Endothelial cell of umbilical vein (primary cell): ENCODE results near the gene NRF1. TPM values are rescaled to one million over a fixed set of nuclear protein-coding genes. Genes with fewer than 3 reads are reported as not detected.
A peak's percentile ranks its signal among the peaks of the same experiment; 100 is the strongest.

Source experiments
- BruUV-seq: library from RNA; stranded (reverse); fragments of 400-500 nt; replicated peaks from 2 replicates; lab custom pipeline; 2021; lab: Mats Ljungman, UMichigan
- CTCF ChIA-PET: fragments of 300-600, 350-600 bp; sonication (Branson Sonifier 250); formaldehyde crosslinking; loops from one replicate; lab custom pipeline; 2021; ENCODE audit warnings: antibody characterized with exemption, inconsistent platforms; lab: Charles Lee
- POLR2A ChIA-PET: fragments of 300-600, 350-600 bp; sonication (Branson Sonifier 250); formaldehyde crosslinking; loops from one replicate; lab custom pipeline; 2021; ENCODE audit warnings: antibody characterized with exemption, inconsistent platforms; lab: Charles Lee
- DNase-seq: peaks from one replicate; pipeline ENCODE4 v3.0.0-alpha.2; 2011; ENCODE audit warnings: low read depth, low spot score
- FAIRE-seq: peaks from 2 replicates; lab custom pipeline; 2011; peaks lifted over from hg19 to GRCh38; lab: Jason Lieb, UNC
- H2AFZ ChIP-seq: 2 replicates; pipeline ENCODE4 v1.6.0; 2012; ENCODE audit warnings: low read depth, low read length, control low read depth, inconsistent platforms
- H3K27ac ChIP-seq: 2 replicates; pipeline ENCODE4 v1.5.1; 2011; ENCODE audit warnings: low read depth, mild to moderate bottlenecking, control low read depth, low read length, moderate library complexity; ENCODE audit not compliant: insufficient read depth
- H3K27me3 ChIP-seq, 2 experiments: 2 replicates each; pipeline versions ENCODE4 v1.6.0 to v1.6.1; 2011; ENCODE audit warnings: low read length in 2 of 2, mixed read lengths in 1 of 2; ENCODE audit not compliant: control insufficient read depth in 2 of 2, insufficient read depth in 2 of 2
- H3K36me3 ChIP-seq, 2 experiments: 2 replicates in 1 of 2; 3 replicates in 1 of 2; pipeline ENCODE4 v1.5.1; 2011; ENCODE audit warnings: low read length in 2 of 2, mild to moderate bottlenecking in 1 of 2, moderate library complexity in 1 of 2; ENCODE audit not compliant: control insufficient read depth in 2 of 2, insufficient read depth in 2 of 2; ENCODE audit errors: extremely low read depth in 1 of 2
- H3K4me1 ChIP-seq: 3 replicates; pipeline ENCODE4 v1.5.1; 2011; ENCODE audit warnings: mild to moderate bottlenecking, low read length; ENCODE audit not compliant: control insufficient read depth, insufficient read depth; ENCODE audit errors: extremely low read depth
- H3K4me2 ChIP-seq: 2 replicates; pipeline ENCODE4 v1.6.1; 2011; ENCODE audit warnings: low read length, control low read depth, mixed read lengths; ENCODE audit not compliant: insufficient read depth
- H3K4me3 ChIP-seq, 3 experiments: fragments of 200-600 bp in 1 of 3; sonication (generic), shearing (Covaris generic) in 1 of 3; replicated peaks in 1 of 3; 2 replicates each; pipeline ENCODE4 v1.5.1; 2011 to 2016; ENCODE audit warnings: control low read depth in 3 of 3, low read length in 3 of 3, mild to moderate bottlenecking in 2 of 3, inconsistent platforms in 1 of 3, low read depth in 1 of 3, moderate library complexity in 1 of 3; ENCODE audit not compliant: insufficient read depth in 1 of 3
- H3K79me2 ChIP-seq: 2 replicates; pipeline ENCODE4 v1.6.0; 2012; ENCODE audit warnings: low read length, inconsistent platforms; ENCODE audit not compliant: control insufficient read depth, insufficient read depth
- H3K9ac ChIP-seq: replicated peaks from 2 replicates; pipeline ENCODE3; 2011; ENCODE audit warnings: low read length, control low read depth; ENCODE audit not compliant: insufficient read depth; ENCODE audit errors: extremely low read depth
- H3K9me1 ChIP-seq: replicated peaks from 3 replicates; pipeline ENCODE4 v1.6.0; 2011; ENCODE audit warnings: mild to moderate bottlenecking, low read length; ENCODE audit not compliant: control insufficient read depth, insufficient read depth; ENCODE audit errors: extremely low read depth
- H3K9me3 ChIP-seq: replicated peaks from 2 replicates; pipeline ENCODE4 v1.5.1; 2012; ENCODE audit warnings: low read length, inconsistent platforms; ENCODE audit not compliant: control insufficient read depth, insufficient read depth
- H4K20me1 ChIP-seq: replicated peaks from 2 replicates; pipeline ENCODE3; 2011; ENCODE audit warnings: mild to moderate bottlenecking, low read length; ENCODE audit not compliant: control insufficient read depth, insufficient read depth; ENCODE audit errors: extremely low read depth
- EZH2 ChIP-seq: IDR thresholded peaks from 2 replicates; pipeline ENCODE4 v1.6.1; 2012; ENCODE audit warnings: borderline replicate concordance, low read depth, mild to moderate bottlenecking, moderate library complexity, low read length, inconsistent platforms; ENCODE audit not compliant: severe bottlenecking
- JUN ChIP-seq: IDR thresholded peaks from 2 replicates; pipeline ENCODE4 v1.6.1; 2011; ENCODE audit warnings: borderline replicate concordance, low read depth; ENCODE audit not compliant: insufficient read length, insufficient read depth
- MYC ChIP-seq: IDR thresholded peaks from one replicate; pipeline ENCODE4 v1.6.1; 2011; ENCODE audit warnings: mild to moderate bottlenecking, low read depth, low read length
- POLR2A ChIP-seq: IDR thresholded peaks from 2 replicates; pipeline ENCODE4 v1.6.1; 2012; ENCODE audit warnings: low read depth, mild to moderate bottlenecking, control low read depth, low read length
- POLR2AphosphoS5 ChIP-seq: IDR thresholded peaks from 2 replicates; pipeline ENCODE4 v1.6.1; 2012; ENCODE audit warnings: low read depth, mild to moderate bottlenecking, control low read depth, low read length, moderate library complexity; ENCODE audit not compliant: insufficient read depth
- dilution Hi-C: fragments of 300-500 bp; cut with MboI; formaldehyde crosslinking; loops from one replicate; pipeline ENCODE4 v1.15.0; 2019; ENCODE audit warnings: low sequenced_read_pairs; ENCODE audit not compliant: extremely low pct_ligation_motif_present
- intact Hi-C: fragments of 100-400 bp; cut with micrococcal nuclease; formaldehyde crosslinking; loops from one replicate; pipeline ENCODE4 v1.10.0; 2022
- polyA plus RNA-seq, 4 experiments: library from polyadenylated mRNA; depleted of rRNA in 3 of 4; stranded (reverse) in 3 of 4; unstranded in 1 of 4; fragments of >200 nt; gene quantifications; 2 replicates each; pipeline versions ENCODE4 v1.2.1 to v1.2.3, GENCODE V29; 2011 to 2012; ENCODE audit warnings: missing spikeins in 1 of 4
- total RNA-seq: library from RNA; stranded (reverse); gene quantifications from 2 replicates; pipeline ENCODE4 v1.2.3, GENCODE V29; 2021

The NRF1 gene
- total and polyA plus RNA-seq, 2 donors (not counting 3 experiments of a cell fraction or from before 2014, with no cell fraction given): 14.6 to 20.3 TPM

DNA sequence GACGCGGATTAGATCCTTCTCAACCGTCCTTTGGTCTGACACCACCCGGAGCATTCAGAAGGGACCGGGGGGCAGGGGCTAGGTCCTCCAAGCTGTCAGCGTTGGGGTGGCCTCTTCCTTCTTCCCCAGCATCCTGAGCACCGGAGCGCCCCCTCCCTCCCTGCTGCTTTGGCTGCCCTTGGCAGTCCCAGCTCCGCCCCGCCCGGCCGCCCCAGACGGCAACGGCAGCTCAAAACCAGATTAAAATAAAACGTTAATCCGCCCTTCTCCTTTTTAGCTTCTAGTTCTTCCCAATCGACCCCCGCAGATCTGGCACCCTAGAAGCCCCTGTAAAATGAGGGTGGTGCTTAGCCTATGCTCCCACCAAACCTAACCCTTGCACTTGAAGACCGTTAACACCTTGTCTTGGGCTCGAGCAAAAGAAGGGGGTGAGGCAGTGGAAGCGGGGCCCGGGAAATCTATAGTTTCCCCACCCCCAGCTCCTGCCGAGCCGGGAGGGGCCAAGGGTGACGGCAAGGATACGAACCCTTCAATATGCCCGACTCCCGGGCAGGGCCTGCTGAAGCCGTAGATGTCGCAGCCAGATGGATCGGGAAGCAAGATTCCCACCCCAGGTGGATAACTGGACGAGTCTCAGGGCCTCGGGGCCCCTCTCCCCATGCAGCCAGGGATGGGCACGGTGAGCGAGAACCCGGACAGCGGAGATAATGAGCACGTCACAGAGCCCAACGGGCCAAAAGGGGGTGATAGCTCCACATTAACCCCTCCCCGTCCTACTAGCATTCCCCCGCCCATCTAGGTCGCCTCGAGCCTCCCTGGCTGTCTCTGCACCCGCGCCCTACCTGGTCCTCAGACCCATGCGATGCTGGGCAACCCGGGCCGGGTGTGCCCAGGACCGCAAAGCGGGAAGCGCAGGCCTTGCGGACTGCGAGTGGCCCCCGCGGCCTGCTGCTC is 169.7 kb downstream of the NRF1 start:
- no peak for DNase-seq
- ChIA-PET POLR2A (no interaction called here), CTCF (interaction anchor here (0.8 to 2.2 kb wide), 2 partner anchors 8 to 13 kb away, joined by 3 to 5 read pairs; no protein-coding TSS in a partner anchor)
- Histone ChIP-seq H2AFZ (no peak overlapping the region), H3K4me3 (no peak overlapping the region), H3K9me1 (no peaks in the 10 kb centered on the region), H3K4me2 (no peak overlapping the region), H3K27me3 (peaks cover 80 to 96% of the 10 kb centered on the region in 2 experiments), H4K20me1 (no peaks in the 10 kb centered on the region), H3K9me3 (no peaks in the 10 kb centered on the region), H3K4me1 (no peaks in the 10 kb centered on the region), H3K9ac (no peak overlapping the region), H3K27ac (no peak overlapping the region), H3K36me3 (no peaks in the 10 kb centered on the region), H3K79me2 (no peaks in the 10 kb centered on the region)
- FAIRE-seq: no peak
- TF ChIP-seq EZH2: peak; percentile 99
- TF ChIP-seq POLR2AphosphoS5: no peak
- TF ChIP-seq JUN: no peak
- TF ChIP-seq POLR2A: no peak
- intact Hi-C loops: no loop called here
- no TSS peak for BruUV-seq
- dilution Hi-C loops: no loop called here

DNA sequence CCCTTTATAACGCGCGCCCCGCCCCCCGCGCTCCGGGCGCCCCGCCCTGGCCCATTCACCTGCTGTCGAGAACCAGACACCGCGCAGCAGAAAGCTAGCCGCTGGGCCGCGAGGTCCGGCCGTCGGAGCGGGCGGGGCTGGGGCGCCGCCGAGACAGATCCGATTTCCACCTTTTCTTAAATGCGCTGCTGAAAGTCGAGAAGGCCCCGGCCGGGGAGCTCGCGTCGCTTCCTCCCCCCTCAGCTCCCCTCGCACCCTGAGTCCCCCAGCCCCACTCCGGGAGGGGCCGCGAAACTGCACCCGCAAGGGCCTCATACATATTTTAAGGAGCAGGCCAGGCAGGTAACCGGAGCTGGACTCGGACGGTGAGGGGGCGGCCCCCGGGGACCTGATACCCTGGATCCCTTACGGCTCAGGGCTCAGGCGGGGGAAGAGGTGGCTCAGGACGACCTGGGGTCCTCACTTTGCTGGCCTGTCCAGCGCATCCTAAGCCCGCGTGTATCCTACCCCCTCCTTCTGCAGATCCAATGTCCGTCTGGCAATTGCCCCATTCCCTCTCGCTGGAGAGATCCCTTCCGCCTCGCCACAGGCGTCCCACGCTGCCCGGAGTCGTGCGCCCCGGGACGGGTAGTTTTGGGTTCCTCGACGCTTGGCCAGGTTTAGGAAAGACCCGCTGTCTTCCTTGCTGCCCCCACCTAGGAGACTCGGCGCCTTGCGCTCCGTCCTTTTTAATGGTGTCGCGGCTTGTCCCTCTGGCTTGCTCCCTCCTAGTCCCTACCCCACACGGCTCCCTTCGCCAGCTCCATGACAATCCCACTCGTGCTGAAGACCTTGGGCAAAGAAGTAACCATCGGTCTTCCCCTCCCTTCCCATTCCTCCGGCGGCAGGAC is 170.7 kb downstream of the NRF1 start:
- dilution Hi-C loops: no loop called here
- Histone ChIP-seq H3K9me1 (no peaks in the 10 kb centered on the region), H4K20me1 (no peaks in the 10 kb centered on the region), H3K9me3 (no peaks in the 10 kb centered on the region), H3K36me3 (no peaks in the 10 kb centered on the region), H3K4me1 (no peaks in the 10 kb centered on the region), H2AFZ (no peak overlapping the region), H3K9ac (no peak overlapping the region), H3K79me2 (no peaks in the 10 kb centered on the region), H3K27ac (no peak overlapping the region), H3K27me3 (peaks cover 79 to 96% of the 10 kb centered on the region in 2 experiments), H3K4me3 (no peak overlapping the region), H3K4me2 (no peak overlapping the region)
- POLR2A ChIA-PET: interaction anchor here (0.6 kb wide), 1 partner anchor 52 kb away, joined by 4 read pairs; no protein-coding TSS in a partner anchor
- no TSS peak for BruUV-seq
- CTCF ChIA-PET: no interaction called here
- no peak for DNase-seq
- TF ChIP-seq EZH2 (peak; percentile 98), MYC (no peak)
- FAIRE-seq: no peak
- intact Hi-C loops: no loop called here
